Astrocyte (in vitro differentiated cells and primary cell): ENCODE measurements around the gene SLA2. TPM values are rescaled to one million over a fixed set of nuclear protein-coding genes. Genes with fewer than 3 reads are reported as not detected.

Experiments
- DNase-seq: peaks from one replicate; pipeline ENCODE4 v3.0.0-alpha.2; 2010; ENCODE audit warnings: low read depth
- FAIRE-seq: peaks from 2 replicates; lab custom pipeline; 2011; peaks lifted over from hg19 to GRCh38; lab: Jason Lieb, UNC
- H2AFZ ChIP-seq: 2 replicates; pipeline ENCODE4 v1.6.0; 2012; ENCODE audit warnings: low read depth, low read length, inconsistent platforms
- H3K27ac ChIP-seq: 2 replicates; pipeline ENCODE4 v1.5.1; 2011; ENCODE audit warnings: low read depth, low read length, inconsistent platforms
- H3K27me3 ChIP-seq: 2 replicates; pipeline ENCODE4 v1.6.0; 2011; ENCODE audit warnings: low read length, inconsistent platforms; ENCODE audit not compliant: insufficient read depth
- H3K36me3 ChIP-seq: 2 replicates; pipeline ENCODE4 v1.5.1; 2011; ENCODE audit warnings: low read length, inconsistent platforms; ENCODE audit not compliant: insufficient read depth
- H3K4me1 ChIP-seq: 2 replicates; pipeline ENCODE4 v1.5.1; 2011; ENCODE audit warnings: low read length, inconsistent platforms; ENCODE audit not compliant: insufficient read depth
- H3K4me2 ChIP-seq: 2 replicates; pipeline ENCODE4 v1.6.0; 2012; ENCODE audit warnings: low read length, inconsistent platforms
- H3K4me3 ChIP-seq: 2 replicates; pipeline ENCODE4 v1.5.1; 2011; ENCODE audit warnings: low read depth, mild to moderate bottlenecking, low read length, inconsistent platforms; ENCODE audit not compliant: insufficient read depth
- H3K79me2 ChIP-seq: 2 replicates; pipeline ENCODE4 v1.6.0; 2012; ENCODE audit warnings: mild to moderate bottlenecking, low read length, inconsistent platforms; ENCODE audit not compliant: insufficient read depth
- H3K9ac ChIP-seq: 2 replicates; pipeline ENCODE4 v1.6.0; 2012; ENCODE audit warnings: mild to moderate bottlenecking, low read length, inconsistent platforms
- H3K9me3 ChIP-seq: 2 replicates; pipeline ENCODE4 v1.5.1; 2012; ENCODE audit warnings: low read depth, mild to moderate bottlenecking, low read length, inconsistent platforms; ENCODE audit not compliant: insufficient read depth
- H4K20me1 ChIP-seq: 2 replicates; pipeline ENCODE4 v1.6.0; 2012; ENCODE audit warnings: low read length, inconsistent platforms; ENCODE audit not compliant: insufficient read depth
- H3K27ac Mint-ChIP-seq: one replicate; pipeline ENCODE4 v1.8.0; 2021; ENCODE audit warnings: mild to moderate bottlenecking, mixed read lengths; ENCODE audit not compliant: unreplicated experiment
- H3K27me3 Mint-ChIP-seq: one replicate; pipeline ENCODE4 v1.8.0; 2021; ENCODE audit warnings: low read depth, mixed read lengths; ENCODE audit not compliant: unreplicated experiment
- H3K36me3 Mint-ChIP-seq: one replicate; pipeline ENCODE4 v1.8.0; 2021; ENCODE audit warnings: low read depth, mixed read lengths; ENCODE audit not compliant: unreplicated experiment
- H3K4me1 Mint-ChIP-seq: one replicate; pipeline ENCODE4 v1.8.0; 2021; ENCODE audit warnings: low read depth, mixed read lengths; ENCODE audit not compliant: unreplicated experiment
- H3K4me3 Mint-ChIP-seq: one replicate; pipeline ENCODE4 v1.8.0; 2021; ENCODE audit warnings: mild to moderate bottlenecking, moderate library complexity, mixed read lengths; ENCODE audit not compliant: unreplicated experiment
- H3K9me3 Mint-ChIP-seq: one replicate; pipeline ENCODE4 v1.8.0; 2021; ENCODE audit warnings: mild to moderate bottlenecking, mixed read lengths; ENCODE audit not compliant: unreplicated experiment
- CTCF ChIP-seq: IDR thresholded peaks from 2 replicates; pipeline ENCODE4 v1.5.1; 2011; ENCODE audit warnings: low read depth, mild to moderate bottlenecking, inconsistent platforms, low read length, moderate library complexity; ENCODE audit not compliant: insufficient read depth
- EZH2 ChIP-seq: IDR thresholded peaks from 2 replicates; pipeline ENCODE4 v1.6.1; 2012; ENCODE audit warnings: mild to moderate bottlenecking, low read length, inconsistent platforms; ENCODE audit not compliant: insufficient read depth
- total RNA-seq: library from RNA; stranded (reverse); gene quantifications from 2 replicates; pipeline ENCODE4 v1.2.1, GENCODE V29; 2021

Gene SLA2
- total RNA-seq, 1 donor from 2014 or later, result 0.14 TPM

GRCh38 chr20:36687850-36688249, 41.9 kb upstream of the SLA2 start:
- Histone ChIP-seq H3K4me1 (no peaks in the 10 kb centered on the region), H3K4me3 (no peak overlapping the region), H3K27me3 (no peaks in the 10 kb centered on the region), H2AFZ (no peak overlapping the region), H3K4me2 (no peak overlapping the region), H3K36me3 (peaks cover 3% of the 10 kb centered on the region), H3K9me3 (no peaks in the 10 kb centered on the region), H4K20me1 (no peaks in the 10 kb centered on the region), H3K79me2 (no peaks in the 10 kb centered on the region), H3K27ac (no peak overlapping the region), H3K9ac (no peak overlapping the region)
- Mint-ChIP-seq H3K27me3 (no peaks in the 10 kb centered on the region), H3K9me3 (no peaks in the 10 kb centered on the region), H3K27ac (no peak overlapping the region), H3K4me3 (no peak overlapping the region), H3K4me1 (no peaks in the 10 kb centered on the region), H3K36me3 (peaks cover 2% of the 10 kb centered on the region)
- DNase-seq, result no peak
- FAIRE-seq, result no peak
- TF ChIP-seq EZH2 (no peak), CTCF (no peak)

GRCh38 chr20:36686944-36687343, 40.9 kb upstream of the SLA2 start:
- no peaks in the 10 kb centered on the region for H3K27me3 ChIP-seq
- FAIRE-seq (no peak), DNase-seq (no peak)
- TF ChIP-seq EZH2 (no peak), CTCF (no peak)
- H3K36me3 ChIP-seq, result peaks cover 9% of the 10 kb centered on the region
- no peaks in the 10 kb centered on the region for H4K20me1 ChIP-seq
- H3K9me3 ChIP-seq, result no peaks in the 10 kb centered on the region
- no peak overlapping the region for H3K4me3 ChIP-seq
- H3K36me3 Mint-ChIP-seq, result peaks cover 2% of the 10 kb centered on the region
- H3K9ac ChIP-seq, result no peak overlapping the region
- H3K27ac ChIP-seq, result no peak overlapping the region
- no peaks in the 10 kb centered on the region for H3K9me3 Mint-ChIP-seq
- no peak overlapping the region for H2AFZ ChIP-seq
- H3K4me3 Mint-ChIP-seq, result no peak overlapping the region
- H3K79me2 ChIP-seq, result no peaks in the 10 kb centered on the region
- H3K4me1 Mint-ChIP-seq, result no peaks in the 10 kb centered on the region
- no peak overlapping the region for H3K4me2 ChIP-seq
- no peaks in the 10 kb centered on the region for H3K27me3 Mint-ChIP-seq
- H3K27ac Mint-ChIP-seq, result no peak overlapping the region
- no peaks in the 10 kb centered on the region for H3K4me1 ChIP-seq

GRCh38 chr20:36686504-36686903, 40.5 kb upstream of the SLA2 start:
- no peaks in the 10 kb centered on the region for H3K27me3 Mint-ChIP-seq
- no peaks in the 10 kb centered on the region for H3K4me1 Mint-ChIP-seq
- H3K4me2 ChIP-seq, result no peak overlapping the region
- no peaks in the 10 kb centered on the region for H3K9me3 ChIP-seq
- H3K79me2 ChIP-seq, result no peaks in the 10 kb centered on the region
- no peaks in the 10 kb centered on the region for H3K27me3 ChIP-seq
- no peak overlapping the region for H3K4me3 Mint-ChIP-seq
- peaks cover 2% of the 10 kb centered on the region for H3K36me3 Mint-ChIP-seq
- no peak overlapping the region for H3K4me3 ChIP-seq
- no peak overlapping the region for H3K27ac Mint-ChIP-seq
- no peak overlapping the region for H3K27ac ChIP-seq
- H3K9ac ChIP-seq, result no peak overlapping the region
- FAIRE-seq (no peak), DNase-seq (no peak)
- TF ChIP-seq EZH2, result no peak
- no peak overlapping the region for H2AFZ ChIP-seq
- no peaks in the 10 kb centered on the region for H3K9me3 Mint-ChIP-seq
- peaks cover 9% of the 10 kb centered on the region for H3K36me3 ChIP-seq
- H4K20me1 ChIP-seq, result no peaks in the 10 kb centered on the region
- H3K4me1 ChIP-seq, result no peaks in the 10 kb centered on the region
